ENCODE measurements around the gene GNB2.
A peak's percentile ranks its signal among the peaks of the same experiment; 100 is the strongest.
"Not testable (repeated sequence)": the region's sequence is repeated elsewhere in the genome, so short reads cannot be mapped to it uniquely, and the experiment has no call there.

The GNB2 gene

DNA sequence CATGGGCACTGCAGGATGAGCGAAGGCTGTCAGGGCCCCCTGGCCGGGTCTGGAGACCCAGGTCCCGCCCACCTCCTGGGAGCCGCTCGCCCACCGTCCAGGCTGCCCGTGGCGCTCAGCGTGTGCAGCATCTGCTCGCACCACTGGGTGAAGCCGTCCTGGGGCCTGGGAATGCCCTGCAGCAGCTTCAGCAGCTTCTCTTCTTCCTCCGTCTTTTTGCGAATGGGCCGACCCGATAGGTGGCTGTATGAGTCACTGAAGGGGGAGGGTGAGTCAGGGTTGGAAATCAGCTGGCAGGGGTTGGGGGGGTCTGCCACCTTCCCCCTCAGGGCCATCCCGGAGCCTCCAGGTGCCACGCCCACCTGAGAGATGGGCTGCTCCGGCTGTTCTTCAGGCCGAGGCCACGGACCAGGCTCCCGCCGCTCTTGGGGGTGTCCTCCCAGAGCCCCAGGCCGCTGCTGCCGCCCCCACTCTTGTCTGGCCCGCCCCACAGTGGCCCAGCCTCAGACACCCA is 8.7 kb downstream of the GNB2 start:
- DNase-seq = no peak

DNA sequence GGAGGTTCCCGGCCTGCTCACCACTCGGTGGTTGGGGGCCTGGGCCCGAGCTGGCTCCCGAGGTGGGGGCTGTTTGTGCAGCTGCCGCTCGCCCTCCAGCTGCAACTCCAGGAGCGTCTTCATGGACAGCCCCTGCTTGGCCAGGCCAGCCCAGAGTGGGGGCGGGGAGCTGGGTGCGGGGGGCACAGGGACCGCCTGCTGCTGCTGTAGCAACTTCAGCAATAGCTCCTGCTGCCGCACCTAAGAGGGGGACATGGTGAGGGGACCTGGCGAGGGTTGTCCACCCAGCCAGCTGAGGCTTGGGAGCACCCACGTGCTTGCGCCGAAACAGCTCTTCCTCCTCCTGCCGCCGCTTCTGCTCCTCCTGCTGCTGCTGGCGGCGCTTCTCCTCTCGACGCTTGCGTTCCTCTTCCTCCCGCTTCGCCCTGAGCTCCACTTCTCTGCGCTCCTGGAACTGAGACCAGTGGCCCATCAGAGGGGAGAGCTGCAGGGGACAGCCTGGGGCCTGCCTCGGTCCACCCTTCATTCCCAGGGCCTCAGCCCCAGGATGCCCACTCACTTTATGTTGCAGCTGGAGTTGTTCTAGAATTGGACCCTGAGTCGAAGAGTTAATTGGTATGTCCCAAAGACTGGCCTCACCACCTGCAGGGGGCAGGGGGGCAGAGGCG is 9.6 kb downstream of the GNB2 start:
- no peak for DNase-seq

DNA sequence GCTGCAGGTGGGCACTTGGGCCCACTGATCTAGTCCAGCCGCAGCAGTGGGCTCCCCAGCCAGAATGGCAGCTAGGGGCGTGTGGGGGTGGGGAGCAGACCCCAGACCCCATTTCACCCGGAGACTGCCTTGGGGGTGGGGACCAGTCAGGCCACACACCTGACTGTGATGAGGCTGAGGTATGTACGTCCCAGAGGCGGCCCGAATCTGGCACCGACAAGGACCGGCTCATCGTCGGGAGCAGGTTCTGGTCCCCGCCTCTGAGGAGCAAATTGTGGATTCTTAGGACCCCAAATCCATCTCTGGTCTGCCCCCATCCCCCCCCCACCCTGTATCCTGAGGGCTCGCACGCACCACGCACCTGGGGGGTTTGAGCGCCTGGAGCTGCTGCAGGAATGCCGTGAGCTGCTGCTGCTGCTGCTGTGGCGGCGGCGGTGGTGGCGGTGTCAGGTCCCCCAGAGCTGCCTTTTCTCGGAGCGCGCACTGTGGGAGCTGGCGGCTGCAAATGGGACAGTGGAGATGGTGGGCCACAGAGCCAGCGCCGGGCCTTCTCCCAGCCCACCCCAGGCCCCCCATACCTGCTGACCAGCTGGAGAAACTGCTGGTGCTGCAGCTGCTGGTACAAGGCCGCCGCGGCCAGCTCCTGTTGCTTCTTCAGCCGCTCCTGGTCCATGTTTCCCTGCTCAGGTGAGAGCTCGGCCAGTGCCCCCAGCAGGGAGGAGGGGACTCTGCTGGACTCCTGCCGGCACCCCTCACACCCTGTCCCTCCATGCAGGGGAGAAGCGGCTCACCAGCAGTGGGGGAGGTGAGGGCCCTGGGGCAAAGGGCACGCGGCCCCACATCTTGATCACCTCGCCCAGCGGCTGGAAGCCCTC is 10.4 kb downstream of the GNB2 start:
- no peak for DNase-seq

DNA sequence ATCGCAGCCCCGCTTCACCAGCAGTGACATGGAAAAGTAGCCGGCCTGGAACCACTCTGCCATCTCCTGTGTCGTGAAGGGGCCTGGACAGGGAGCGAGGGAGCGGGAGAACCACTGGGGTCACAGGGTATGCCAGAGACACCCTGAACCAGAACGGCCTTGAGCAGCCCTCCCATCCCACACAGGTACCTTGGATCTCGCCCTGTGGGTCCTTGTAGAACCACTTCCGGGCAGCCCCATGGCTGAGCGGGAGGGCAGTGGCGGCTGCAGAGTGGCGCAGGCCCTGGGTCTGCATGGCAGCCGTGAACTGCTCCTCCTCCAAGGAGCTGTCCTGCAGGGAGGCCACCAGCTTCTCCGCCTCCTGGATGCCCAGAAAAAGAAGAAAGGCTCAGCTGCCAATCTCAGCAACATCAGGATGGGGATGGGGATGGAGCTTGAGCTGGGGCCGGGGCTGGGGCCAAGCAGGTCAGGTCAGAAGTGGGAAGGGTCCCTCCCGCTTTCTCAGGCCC is 11.0 kb downstream of the GNB2 start:
- no peak for DNase-seq

DNA sequence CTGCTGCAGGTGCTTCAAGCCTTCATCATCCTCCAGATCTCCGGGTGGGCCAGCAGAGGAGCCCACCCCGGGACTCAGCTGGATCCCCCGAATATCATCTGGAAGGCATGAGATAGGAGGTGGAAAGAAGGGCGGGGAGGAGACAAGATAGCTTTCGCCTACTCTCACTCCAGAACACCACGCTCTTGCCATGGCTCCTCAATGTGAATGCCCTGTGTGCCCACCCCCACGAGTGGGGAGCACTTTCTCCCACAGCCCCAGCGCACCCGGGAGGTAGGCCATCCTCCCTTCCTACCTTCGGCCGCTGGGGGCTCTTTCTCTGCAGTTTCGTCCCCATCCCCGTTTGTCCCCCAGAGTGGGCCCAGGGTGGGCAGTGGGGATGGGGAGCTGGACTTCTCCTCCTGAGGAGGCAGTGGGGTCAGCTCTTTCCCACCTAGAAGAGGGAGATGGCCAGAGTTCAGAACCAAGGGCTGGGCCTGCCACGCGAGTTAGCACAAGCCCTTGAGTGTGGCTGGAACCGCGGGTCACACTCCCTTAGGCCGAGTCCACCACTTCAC is 11.6 kb downstream of the GNB2 start:
- no peak for DNase-seq

DNA sequence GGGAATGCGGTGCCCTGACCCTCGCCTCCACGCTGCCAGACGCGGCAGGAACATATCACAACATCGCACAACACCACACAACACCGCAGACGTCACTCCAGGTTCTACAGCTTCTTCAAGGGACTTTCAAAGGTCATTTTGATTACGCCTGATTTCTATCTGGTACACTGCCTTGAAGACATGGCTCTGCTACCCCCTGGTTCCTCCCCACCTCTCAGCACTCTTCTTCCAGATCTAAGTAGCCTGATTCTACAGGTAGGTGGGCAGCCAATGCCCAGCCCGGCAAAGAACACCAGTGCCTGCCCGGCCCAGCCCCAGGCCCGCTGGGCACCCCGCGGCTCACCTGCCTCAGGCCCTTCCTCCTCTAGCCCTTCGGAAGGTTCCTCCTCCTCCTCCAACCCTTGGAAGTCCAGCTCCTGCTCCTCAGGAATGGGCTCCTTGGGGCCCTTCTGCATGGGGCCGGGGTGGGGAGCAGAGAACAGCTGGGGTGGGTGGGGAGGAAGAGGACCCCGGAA is 12.1 kb downstream of the GNB2 start:
- no peak for DNase-seq

DNA sequence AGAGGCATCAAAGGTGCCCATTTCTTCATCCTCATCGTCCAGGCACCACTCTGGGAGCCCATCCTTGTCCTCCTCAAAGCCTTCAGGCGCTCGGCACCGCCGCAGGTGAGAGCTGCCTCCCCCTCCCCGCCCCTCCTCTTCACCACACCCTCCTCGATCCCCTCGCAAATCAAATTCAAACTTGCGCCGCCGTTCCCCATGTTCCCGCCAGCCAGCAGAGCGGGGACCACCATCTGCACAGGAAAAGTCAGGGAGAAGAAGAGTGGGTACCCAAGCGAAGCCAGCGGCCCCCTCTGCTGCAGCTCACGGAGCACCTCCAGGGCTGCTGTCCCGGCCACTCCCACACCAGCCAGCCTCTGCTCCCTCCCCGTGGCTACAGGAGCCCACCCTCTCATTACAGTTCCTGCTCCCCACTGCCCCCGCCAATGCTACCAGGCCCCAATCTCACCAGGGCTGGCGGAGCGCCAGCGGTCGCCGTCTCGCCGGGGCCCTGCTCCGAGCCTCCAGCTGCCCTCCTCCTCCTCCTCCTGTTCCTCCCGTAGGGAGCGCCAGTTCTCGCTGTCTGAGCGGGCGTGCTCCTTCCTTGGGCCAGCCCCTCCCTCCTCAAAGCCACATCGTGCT is 12.8 kb downstream of the GNB2 start:
- no peak for DNase-seq

DNA sequence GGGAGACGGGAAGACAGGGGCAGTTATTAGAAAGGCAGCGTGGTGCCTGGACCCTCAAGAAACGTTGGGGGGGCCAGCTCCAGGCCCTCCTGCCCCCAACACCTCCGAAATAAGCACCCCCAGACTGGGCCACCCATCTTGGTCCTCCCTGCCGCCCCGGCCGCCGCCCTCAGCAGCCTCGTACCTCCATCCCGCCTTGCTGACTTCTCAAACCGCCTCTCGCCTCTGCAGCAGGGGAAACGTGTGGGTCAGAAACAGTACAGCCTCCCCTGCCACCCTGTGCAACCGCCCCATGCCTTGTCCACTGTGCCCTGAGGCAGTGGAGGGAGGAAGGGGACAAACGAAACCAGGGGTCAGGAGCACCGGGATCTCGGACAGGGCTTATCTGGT is 13.3 kb downstream of the GNB2 start:
- DNase-seq = no peak

DNA sequence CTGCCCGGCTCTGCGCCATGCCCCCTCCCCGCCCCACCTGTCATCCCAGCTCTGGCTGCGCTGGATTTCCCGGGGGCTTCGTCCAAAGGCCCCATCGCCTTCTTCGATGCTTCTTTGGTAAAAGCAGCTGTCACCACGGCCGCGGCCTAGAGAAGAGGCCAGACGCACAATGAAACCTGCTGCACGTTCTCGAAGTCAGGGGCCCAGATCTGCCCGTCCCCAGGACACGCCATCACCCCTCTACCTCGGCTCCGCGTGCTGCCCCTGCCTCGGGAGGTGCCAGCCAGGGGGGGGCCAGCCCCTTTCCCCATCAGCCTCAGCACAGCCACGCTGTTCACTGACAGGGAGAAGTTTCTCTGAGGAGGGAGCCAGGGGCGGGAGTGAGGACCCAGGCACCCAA is 13.7 kb downstream of the GNB2 start:
- DNase-seq = no peak

DNA sequence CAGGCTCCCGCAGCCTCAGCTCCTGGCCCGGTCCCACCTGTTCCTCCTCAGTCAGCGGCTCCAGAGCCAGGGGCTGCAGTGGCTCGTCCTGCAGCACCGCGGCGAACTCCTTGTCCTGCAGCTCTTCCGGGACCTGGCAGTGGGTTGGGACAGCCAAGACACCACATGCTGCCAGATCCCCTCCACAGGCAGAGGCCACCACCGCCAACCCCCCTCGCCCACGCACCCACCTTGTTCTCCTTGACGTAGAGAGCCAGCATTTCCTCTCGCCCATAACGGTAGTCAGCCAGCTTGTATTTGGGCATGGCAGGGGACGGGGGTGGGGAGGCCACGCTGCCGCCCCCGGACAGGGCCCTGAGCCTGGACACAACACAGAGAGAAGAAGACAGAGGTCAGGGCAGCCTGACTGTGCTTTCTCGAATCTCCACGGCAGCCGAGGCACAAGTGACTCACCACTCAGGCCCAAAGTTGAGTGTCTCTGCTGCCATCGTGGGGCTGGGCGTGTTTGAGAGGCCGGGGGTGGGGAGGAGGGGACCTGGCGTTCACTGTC is 14.3 kb downstream of the GNB2 start:
- no peak for DNase-seq

DNA sequence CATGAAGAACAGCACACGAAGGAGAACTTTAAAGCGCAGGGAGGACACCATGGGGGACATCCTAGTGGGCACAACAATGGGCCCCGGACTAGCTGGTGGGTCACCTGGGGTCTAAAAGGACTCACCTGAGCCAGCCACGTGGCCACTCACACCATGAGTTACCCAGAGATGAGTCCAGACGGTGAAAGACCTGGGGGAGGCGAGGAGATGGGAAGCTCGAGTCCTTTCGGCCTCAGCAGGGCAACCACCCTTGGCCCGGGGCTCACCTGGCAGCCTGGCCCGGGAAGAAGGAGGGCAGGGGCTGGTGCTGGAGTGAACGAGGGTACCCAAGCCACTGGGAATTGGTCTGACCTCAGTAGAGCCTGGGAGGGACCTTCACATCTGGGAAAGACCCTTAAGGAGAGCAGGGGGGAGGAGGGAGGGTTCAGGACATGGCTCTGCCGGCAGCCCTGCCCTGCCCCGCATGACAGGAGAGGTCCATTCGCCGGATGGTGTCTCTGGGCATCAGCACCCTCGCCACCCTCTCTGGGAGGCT is 14.9 kb downstream of the GNB2 start:
- DNase-seq = no peak

DNA sequence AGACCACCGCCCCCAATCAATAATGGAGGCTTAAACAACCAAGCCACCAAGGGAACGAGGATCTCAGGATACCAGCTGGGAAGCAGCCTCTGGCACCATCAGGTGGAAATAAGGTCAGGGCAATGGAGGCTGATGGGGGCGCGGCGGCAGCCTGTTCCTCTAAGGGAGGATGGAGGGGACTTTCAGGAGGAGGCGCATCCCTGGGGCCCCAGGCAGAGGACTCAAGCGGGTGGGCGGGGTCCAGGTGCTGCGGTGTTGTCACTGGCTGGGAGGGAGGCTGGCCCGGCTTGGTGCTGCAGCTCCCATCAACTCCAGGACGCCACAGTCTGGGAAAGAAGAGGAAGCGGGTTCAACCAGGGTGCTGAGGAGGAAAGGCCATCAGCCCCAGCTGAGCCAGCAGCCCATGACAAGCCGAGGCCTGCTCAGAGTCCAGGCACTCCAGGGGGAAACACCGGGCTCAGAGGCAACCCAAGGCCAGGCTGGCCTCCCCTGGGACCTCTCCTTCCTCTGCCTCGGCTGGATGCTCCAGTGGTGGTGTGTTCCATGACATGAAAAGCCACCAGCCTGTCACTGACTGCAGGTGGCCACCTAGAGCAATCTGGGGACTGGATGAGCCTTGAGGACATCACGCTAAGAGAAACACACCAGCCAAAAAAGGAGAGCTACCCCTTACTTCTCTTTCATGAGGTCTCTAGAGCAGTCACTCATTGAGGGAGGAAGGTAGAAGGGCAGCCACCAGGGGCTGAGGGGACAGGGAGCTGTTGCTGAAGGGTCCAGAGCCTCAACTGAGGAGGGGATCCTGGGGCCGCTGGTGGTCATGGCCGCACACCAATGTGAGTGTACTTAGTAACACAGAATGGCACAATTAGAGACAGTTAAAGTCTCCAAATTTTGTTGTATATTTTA is 15.9 kb downstream of the GNB2 start:
- DNase-seq = no peak

DNA sequence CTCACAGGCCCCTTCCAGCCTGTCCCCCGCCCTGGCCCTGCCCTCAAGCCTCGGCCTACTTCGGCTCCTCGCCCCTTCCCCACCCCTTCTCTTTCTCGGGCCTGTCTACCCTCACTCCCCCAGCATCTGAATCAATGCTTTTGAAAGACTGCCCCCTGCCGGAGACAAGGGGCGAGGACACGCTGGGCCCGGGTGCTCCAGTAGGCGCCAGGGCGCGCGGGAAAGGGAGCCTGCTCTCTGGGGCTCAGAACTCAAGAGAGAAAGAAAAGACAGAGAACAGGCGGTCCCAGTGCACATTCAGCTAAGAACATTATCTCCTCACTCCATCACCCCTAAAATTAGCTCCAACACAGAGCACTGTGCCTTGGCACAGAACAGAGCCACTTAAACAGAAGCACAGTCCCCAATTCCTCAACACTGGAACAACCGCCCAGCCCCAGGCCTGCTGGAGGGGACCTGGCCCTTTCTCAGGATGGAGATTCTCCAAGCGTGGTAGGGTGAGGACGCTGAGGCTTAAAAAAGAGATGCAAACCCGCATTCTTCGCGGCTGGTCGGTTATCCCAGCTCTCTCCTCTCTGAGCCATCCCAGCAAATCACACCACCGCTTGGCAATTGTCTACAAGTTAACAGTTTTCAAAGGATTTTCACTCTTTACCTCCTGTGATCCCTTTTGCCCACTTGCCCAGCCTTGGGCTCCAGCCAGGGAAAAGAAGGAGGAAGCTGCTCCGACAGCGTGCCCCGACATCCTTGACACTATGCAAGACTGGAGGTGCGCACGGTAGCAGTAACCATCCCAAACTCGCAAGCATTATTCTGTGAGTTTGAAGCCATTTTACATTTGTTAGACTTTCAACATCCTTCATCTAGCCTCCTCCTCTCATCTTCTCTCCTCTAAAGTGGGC is 18.4 kb downstream of the GNB2 start:
- DNase-seq = peak; percentile 89

DNA sequence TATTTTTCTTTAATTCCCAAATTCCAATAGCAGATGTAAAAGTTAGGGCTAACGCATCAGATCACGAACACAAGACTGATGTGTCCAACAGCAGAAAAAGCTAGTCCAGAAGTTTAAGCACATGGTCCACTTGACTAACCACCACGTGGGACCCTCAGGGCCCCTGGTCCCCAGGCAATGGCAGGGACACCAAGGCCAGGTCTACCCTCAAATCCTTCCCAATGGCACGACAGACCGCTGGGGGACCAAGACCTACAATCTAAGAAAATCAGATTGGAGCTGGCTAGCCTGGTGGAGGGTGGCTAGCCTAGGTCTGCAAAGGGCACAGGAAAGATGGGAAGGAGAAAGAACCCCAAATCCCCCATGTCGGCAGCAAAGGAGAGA is 19.0 kb downstream of the GNB2 start:
- no peak for DNase-seq

DNA sequence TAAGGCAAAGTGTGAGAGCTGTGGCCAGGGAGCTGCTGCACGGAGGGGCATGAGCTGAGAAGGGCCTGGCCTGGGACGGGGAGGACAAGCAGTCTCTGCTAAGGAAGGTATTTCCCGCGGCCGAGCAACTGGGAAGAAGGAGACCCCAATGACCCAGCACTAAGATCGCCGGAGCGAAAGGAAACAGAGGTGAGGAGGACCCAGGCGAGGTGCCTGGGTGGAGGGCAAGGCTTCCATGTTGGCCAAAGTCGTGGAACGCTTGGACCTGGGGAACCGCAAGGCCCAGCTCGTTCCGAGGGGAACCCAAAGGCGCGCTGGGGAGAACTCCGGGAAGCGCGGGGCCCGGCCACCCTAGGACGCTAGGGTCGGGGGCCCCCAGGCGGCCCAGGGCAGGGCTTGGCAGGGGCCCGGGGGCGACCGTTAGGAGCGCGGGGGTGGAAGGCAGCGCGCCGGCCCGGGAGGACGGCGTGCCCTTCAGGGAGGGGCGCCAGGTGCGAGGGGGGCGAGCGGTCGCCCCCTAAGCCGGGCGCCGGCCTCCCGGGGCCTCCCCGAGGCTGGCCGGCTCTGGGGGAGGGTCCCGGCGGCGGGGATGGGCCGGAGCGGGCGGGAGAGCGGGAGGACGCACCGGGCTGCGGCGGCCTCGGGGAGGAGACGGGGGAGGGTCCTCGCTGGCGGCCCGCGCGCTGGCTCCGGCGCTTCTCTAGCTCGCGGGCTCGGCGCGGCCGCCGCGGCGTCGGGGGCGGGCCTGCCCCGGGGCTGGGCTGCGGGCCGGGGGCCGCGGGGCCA is 20.0 kb downstream of the GNB2 start:
- peak; percentile 74 for DNase-seq

DNA sequence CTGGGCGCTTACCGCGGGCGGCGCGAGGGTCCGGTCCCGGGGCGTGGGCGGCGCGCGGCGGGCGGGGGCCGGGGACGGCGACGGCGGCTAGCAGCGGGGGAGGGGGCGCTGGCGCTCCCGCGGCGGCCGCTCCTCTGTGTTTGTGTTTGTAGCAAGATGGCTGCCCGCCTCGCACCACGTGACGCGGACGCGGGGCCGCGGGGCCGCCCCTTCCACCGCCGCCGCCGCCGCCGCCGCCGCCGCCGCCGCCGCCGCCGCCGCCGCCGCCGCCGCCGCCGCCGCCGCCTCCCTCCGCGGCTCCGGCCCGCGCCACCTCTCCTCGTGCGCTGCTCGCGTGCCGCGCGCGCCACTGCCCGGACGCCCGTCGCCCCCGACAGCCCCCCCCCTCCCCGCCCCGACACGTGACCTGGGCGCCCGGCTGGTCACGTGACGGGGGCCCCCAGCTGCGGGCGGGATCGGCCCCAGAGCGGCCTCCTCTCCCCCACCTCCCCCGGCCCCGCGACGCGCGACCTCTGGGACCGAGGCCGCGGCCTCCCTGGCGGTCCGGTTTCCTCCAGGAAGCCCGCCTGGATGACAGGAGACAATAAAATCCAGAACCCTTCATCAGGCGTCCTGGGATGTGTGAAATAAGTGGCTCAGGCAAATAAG is 20.7 kb downstream of the GNB2 start, which contains the start of gene GIGYF1:
Gene GIGYF1 (minus strand): TSS at position 153 of the 648 bp plus-strand sequence. CDS start 6,012 bp downstream, outside the sequence.
- peak; percentile 91 for DNase-seq

DNA sequence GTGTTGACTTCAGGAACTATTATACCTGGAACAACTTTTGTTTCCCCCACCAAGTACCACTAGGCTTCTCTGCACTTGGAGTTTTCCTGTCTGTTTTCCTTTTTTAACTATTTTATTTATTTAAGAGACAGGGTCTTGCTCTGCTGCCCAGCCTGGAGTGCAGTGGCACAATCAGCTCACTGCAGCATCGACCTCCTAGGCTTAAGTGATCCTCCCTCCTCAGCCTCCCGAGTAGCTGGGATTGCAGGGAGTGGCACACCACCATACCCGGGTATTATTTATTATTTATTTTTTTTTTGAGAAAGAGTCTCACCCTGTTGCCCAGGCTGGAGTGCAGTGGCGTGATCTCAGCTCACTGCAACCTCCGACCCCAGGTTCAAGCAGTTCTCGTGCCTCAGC is 22.6 kb downstream of the GNB2 start:
- no peak for DNase-seq

DNA sequence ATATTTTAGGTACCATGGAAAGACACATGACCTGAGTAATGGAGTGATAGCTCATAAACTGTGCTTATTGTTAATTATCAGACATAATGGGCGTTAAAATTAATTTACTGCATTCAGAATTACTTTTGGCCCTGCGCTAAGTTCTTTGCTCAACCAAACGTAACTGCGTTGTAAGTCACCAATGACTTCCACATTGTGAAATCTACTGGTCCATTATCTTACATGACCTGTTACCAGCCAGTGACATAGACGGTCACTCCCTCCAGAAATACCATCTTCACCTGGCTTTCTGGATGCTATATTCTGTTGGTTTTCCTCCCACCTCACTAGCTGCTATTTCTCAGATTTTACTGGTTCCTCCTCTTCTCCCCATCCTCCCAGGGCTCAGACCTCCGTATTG is 25.5 kb downstream of the GNB2 start:
- no peak for DNase-seq

DNA sequence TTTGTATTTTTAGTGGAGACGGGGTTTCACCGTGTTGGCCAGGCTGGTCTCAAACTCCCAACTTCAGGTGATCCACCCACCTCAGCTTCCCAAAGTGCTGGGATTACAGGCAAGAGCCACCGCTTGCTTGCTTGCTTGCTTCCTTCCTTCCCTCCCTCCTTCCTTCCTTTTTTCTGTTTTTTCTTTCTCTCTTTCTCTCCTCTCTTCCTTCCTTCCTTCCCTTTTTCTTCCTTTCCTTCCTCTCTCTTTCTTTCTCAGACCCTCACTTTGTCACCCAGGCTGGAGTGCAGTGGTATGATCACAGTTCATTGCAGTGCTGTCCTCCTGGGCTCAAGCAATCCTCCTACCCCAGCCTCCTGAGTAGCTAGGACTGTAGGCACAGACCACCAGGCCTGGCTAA is 27.5 kb downstream of the GNB2 start:
- DNase-seq = not testable (repeated sequence)

All from DMS53 (cell line).